Colonic mucosa (tissue), 4 donors: ENCODE results near the gene TNRC6B. TPM values are rescaled to one million over a fixed set of nuclear protein-coding genes. Genes with fewer than 3 reads are reported as not detected.

Experiments
- DNase-seq: peaks from one replicate; pipeline ENCODE4 v3.0.0-alpha.2; 2020
- H3K27ac ChIP-seq: fragments of 200-600 bp; one replicate; pipeline ENCODE4 v1.8.0; 2021
- H3K27me3 ChIP-seq: fragments of 200-600 bp; one replicate; pipeline ENCODE4 v1.8.0; 2021
- H3K36me3 ChIP-seq: fragments of 200-600 bp; one replicate; pipeline ENCODE4 v1.8.0; 2021
- H3K4me1 ChIP-seq: fragments of 200-600 bp; one replicate; pipeline ENCODE4 v1.8.0; 2021; ENCODE audit warnings: mild to moderate bottlenecking
- H3K4me3 ChIP-seq: fragments of 200-600 bp; one replicate; pipeline ENCODE4 v1.8.0; 2021
- H3K9ac ChIP-seq, 2 donors: one replicate each; pipeline ENCODE4 v1.7.0; 2013; ENCODE audit warnings: control low read depth in 2 of 2, low read depth in 2 of 2, low read length in 2 of 2
- H3K9me3 ChIP-seq: fragments of 200-600 bp; one replicate; pipeline ENCODE4 v1.8.0; 2021
- CTCF ChIP-seq: fragments of 200-600 bp; IDR thresholded peaks from one replicate; pipeline ENCODE4 v1.8.0; 2022; ENCODE audit warnings: antibody characterized with exemption, mild to moderate bottlenecking
- intact Hi-C: fragments of 100-400 bp; cut with DNase I; formaldehyde crosslinking; loops from one replicate; pipeline ENCODE4 v1.14.1; 2022
- total RNA-seq, 2 donors: library from RNA; stranded (reverse); fragmentation: NEBNext Ultra II Directional in 1 of 2; extraction: Animal tissue kit (Norgen Biotek cat#: 25700) in 1 of 2; gene quantifications; one replicate each; pipeline ENCODE4 v1.2.1, GENCODE V29; 2021
- donor health status: healthy.
- donor health status: DM: no; HTN: no; CAD: no.
- donor health status: DM: no; HTN: no; CAD: no.

TNRC6B gene
- total RNA-seq, 2 donors from 2014 or later: 38.7 to 47.4 TPM

GRCh38 chr22:40240686-40241085 is 63.0 kb downstream of the TNRC6B start:
- Histone ChIP-seq H3K4me1 (no peaks in the 10 kb centered on the region), H3K9ac (no peak overlapping the region), H3K27ac (no peak overlapping the region), H3K4me3 (no peak overlapping the region), H3K27me3 (no peaks in the 10 kb centered on the region), H3K36me3 (no peaks in the 10 kb centered on the region), H3K9me3 (no peaks in the 10 kb centered on the region)
- intact Hi-C loops: no loop called here
- TF ChIP-seq CTCF: no peak
- no peak for DNase-seq

- H3K36me3 ChIP-seq: no peaks in the 10 kb centered on the region
- no peak overlapping the region for H3K9ac ChIP-seq
- H3K4me1 ChIP-seq: no peaks in the 10 kb centered on the region
- H3K27me3 ChIP-seq: no peaks in the 10 kb centered on the region
- no peaks in the 10 kb centered on the region for H3K9me3 ChIP-seq
- no peak for TF ChIP-seq CTCF
- no peak for DNase-seq
- intact Hi-C loops: no loop called here
- H3K27ac ChIP-seq: no peak overlapping the region
- no peak overlapping the region for H3K4me3 ChIP-seq
Measured at GRCh38 chr22:40241200-40241763, 63.6 kb downstream of the TNRC6B start.

- intact Hi-C loops: no loop called here
- TF ChIP-seq CTCF: no peak
- no peaks in the 10 kb centered on the region for H3K4me1 ChIP-seq
Measured at GRCh38 chr22:40243891-40244290, 66.2 kb downstream of the TNRC6B start.

GRCh38 chr22:40244586-40244985 is 66.9 kb downstream of the TNRC6B start:
- H3K4me3 ChIP-seq: no peak overlapping the region
- H3K4me1 ChIP-seq: no peaks in the 10 kb centered on the region
- intact Hi-C loops: no loop called here
- no peaks in the 10 kb centered on the region for H3K9me3 ChIP-seq
- no peak overlapping the region for H3K9ac ChIP-seq
- no peak for TF ChIP-seq CTCF
- H3K27ac ChIP-seq: no peak overlapping the region
- no peaks in the 10 kb centered on the region for H3K27me3 ChIP-seq
- DNase-seq: no peak
- peaks cover 5% of the 10 kb centered on the region for H3K36me3 ChIP-seq

More at GRCh38 chr22:40243891-40244290, 66.2 kb downstream of the TNRC6B start:
- Histone ChIP-seq H3K27me3 (no peaks in the 10 kb centered on the region), H3K9me3 (no peaks in the 10 kb centered on the region), H3K9ac (no peak overlapping the region), H3K4me3 (no peak overlapping the region), H3K36me3 (peaks cover 5% of the 10 kb centered on the region), H3K27ac (no peak overlapping the region)
- DNase-seq: no peak

GRCh38 chr22:40247976-40248375 is 70.3 kb downstream of the TNRC6B start:
- Histone ChIP-seq H3K27ac (no peak overlapping the region), H3K27me3 (no peaks in the 10 kb centered on the region), H3K9me3 (no peaks in the 10 kb centered on the region), H3K4me3 (no peak overlapping the region), H3K36me3 (peaks cover 5% of the 10 kb centered on the region), H3K4me1 (no peaks in the 10 kb centered on the region), H3K9ac (no peak overlapping the region)
- intact Hi-C loops: no loop called here
- DNase-seq: no peak
- no peak for TF ChIP-seq CTCF
